Lung (tissue), 12 donors: ENCODE data around the gene ITGB3. TPM values are rescaled to one million over a fixed set of nuclear protein-coding genes. Genes with fewer than 3 reads are reported as not detected.
"Not testable (repeated sequence)": the region's sequence is repeated elsewhere in the genome, so short reads cannot be mapped to it uniquely, and the experiment has no call there.

Experiments used
- ATAC-seq: fragments of 200-7000 bp; cut with Tn5 transposase; one replicate; pipeline ENCODE4 v1.9.1; 2020; ENCODE audit warnings: moderate number of reproducible peaks; ENCODE audit not compliant: insufficient read depth, low FRiP score
- DNase-seq, 3 donors: peaks; one replicate each; pipeline ENCODE4 v3.0.0-alpha.2; 2013 to 2017
- H3K27ac ChIP-seq, 2 donors: one replicate each; pipeline ENCODE4 v1.5.1; 2013; ENCODE audit warnings: mild to moderate bottlenecking in 2 of 2, moderate library complexity in 2 of 2, control low read depth in 1 of 2, inconsistent platforms in 1 of 2, low read depth in 1 of 2, low read length in 1 of 2
- H3K27me3 ChIP-seq, 3 donors: one replicate each; pipeline ENCODE4 v1.5.1; 2013; ENCODE audit warnings: low read length in 2 of 3; ENCODE audit not compliant: control insufficient read depth in 3 of 3, insufficient read depth in 3 of 3
- H3K36me3 ChIP-seq, 4 donors: one replicate each; pipeline ENCODE4 v1.5.1; 2013; ENCODE audit warnings: low read length in 4 of 4, mild to moderate bottlenecking in 1 of 4, moderate library complexity in 1 of 4; ENCODE audit not compliant: control insufficient read depth in 4 of 4, insufficient read depth in 4 of 4
- H3K4me1 ChIP-seq, 5 donors: one replicate each; pipeline ENCODE4 v1.5.1; 2013; ENCODE audit warnings: low read length in 5 of 5, mild to moderate bottlenecking in 2 of 5, moderate library complexity in 1 of 5; ENCODE audit not compliant: control insufficient read depth in 5 of 5, insufficient read depth in 5 of 5
- H3K4me3 ChIP-seq: one replicate; pipeline ENCODE4 v1.5.1; 2013; ENCODE audit warnings: mild to moderate bottlenecking, control low read depth, moderate library complexity
- H3K9ac ChIP-seq, 2 donors: one replicate each; pipeline ENCODE4 v1.5.1; 2013; ENCODE audit warnings: low read length in 2 of 2, control low read depth in 1 of 2; ENCODE audit not compliant: insufficient read depth in 1 of 2
- H3K9me3 ChIP-seq, 4 donors: one replicate each; pipeline ENCODE4 v1.5.1; 2013; ENCODE audit warnings: low read length in 3 of 4, mild to moderate bottlenecking in 1 of 4, moderate library complexity in 1 of 4; ENCODE audit not compliant: control insufficient read depth in 4 of 4, insufficient read depth in 3 of 4
- CTCF ChIP-seq: IDR thresholded peaks from 2 replicates; pipeline ENCODE4 v1.5.1; 2012; ENCODE audit warnings: mild to moderate bottlenecking; ENCODE audit errors: control extremely low read depth, extremely low read depth
- WGBS, 2 donors: extraction: QIAGEN DNeasy Blood & Tissue Kit; methylation state at CpG; one replicate each; pipeline ENCODE4 v1.1.7; 2013; 5-methylcytosine and 5-hydroxymethylcytosine counted together
- polyA plus RNA-seq, 2 donors: library from polyadenylated mRNA; stranded (reverse); fragments of 200-250 nt; gene quantifications; one replicate each; pipeline ENCODE4 v1.2.1, GENCODE V29; 2013
- total RNA-seq, 2 donors: library from RNA; depleted of rRNA in 1 of 2; stranded (reverse); fragments of >200 nt in 1 of 2; gene quantifications; one replicate each; pipeline ENCODE4 v1.2.1, GENCODE V29; 2014 to 2021
- donor health status: control.
- donor health status: control.
- donor health status: Bipolar disorder and iron deficiency.
- donor health status: healthy.
- donor health status: DM: yes; HTN: yes; CAD: no.

The ITGB3 gene
- total and polyA plus RNA-seq, 4 donors: 1.3 to 15.9 (median 7.7) TPM

GRCh38 chr17:47213540-47213939 is 40.1 kb upstream of the ITGB3 start:
- H3K4me3 ChIP-seq: no peak overlapping the region
- no peak overlapping the region for H3K27ac ChIP-seq
- no peaks in the 10 kb centered on the region for H3K9me3 ChIP-seq
- DNase-seq: no peak
- peaks cover 3 to 8% (median 4%) of the 10 kb centered on the region in 5 donors for H3K4me1 ChIP-seq
- WGBS, 2 donors: 65 to 76% methylated on average over 4 of the region's 4 CpGs
- ATAC-seq: no peak
- no peaks in the 10 kb centered on the region for H3K27me3 ChIP-seq
- H3K9ac ChIP-seq: no peak overlapping the region
- TF ChIP-seq CTCF: no peak
- no peaks in the 10 kb centered on the region for H3K36me3 ChIP-seq

- no peak for DNase-seq
- Histone ChIP-seq H3K27me3 (no peaks in the 10 kb centered on the region), H3K27ac (no peak overlapping the region), H3K4me1 (peaks cover 3 to 6% (median 4%) of the 10 kb centered on the region in 5 donors), H3K9me3 (no peaks in the 10 kb centered on the region), H3K4me3 (no peak overlapping the region), H3K9ac (no peak overlapping the region), H3K36me3 (no peaks in the 10 kb centered on the region)
- no peak for ATAC-seq
- no peak for TF ChIP-seq CTCF
- WGBS, 2 donors: 94 to 97% methylated on average over 3 of the region's 3 CpGs
Measured at GRCh38 chr17:47214931-47215330, 38.7 kb upstream of the ITGB3 start.

GRCh38 chr17:47216821-47217220 is 36.8 kb upstream of the ITGB3 start:
- not testable (repeated sequence) for H3K4me3 ChIP-seq, H3K27ac ChIP-seq, DNase-seq, H3K4me1 ChIP-seq, H3K9me3 ChIP-seq, ATAC-seq, H3K27me3 ChIP-seq, H3K9ac ChIP-seq, H3K36me3 ChIP-seq
- WGBS, 2 donors: 91% methylated on average over 4 of the region's 4 CpGs

GRCh38 chr17:47217279-47217678 is 36.3 kb upstream of the ITGB3 start:
- H3K27me3 ChIP-seq, DNase-seq, H3K4me1 ChIP-seq, H3K4me3 ChIP-seq, H3K36me3 ChIP-seq, H3K27ac ChIP-seq, H3K9ac ChIP-seq, H3K9me3 ChIP-seq, ATAC-seq: not testable (repeated sequence)
- WGBS, 2 donors: 75 to 86% methylated on average over 2 of the region's 2 CpGs
